SK-N-SH (cell line): ENCODE data around the gene EME2.

Experiments
- NFIC ChIP-seq: IDR thresholded peaks from 2 replicates; pipeline ENCODE4 v1.4.0; 2012; ENCODE audit warnings: borderline replicate concordance
- NRF1 ChIP-seq: IDR thresholded peaks from 2 replicates; pipeline ENCODE4 v1.6.1; 2012; ENCODE audit warnings: low read depth, mild to moderate bottlenecking, low read length
- PBX3 ChIP-seq: IDR thresholded peaks from 2 replicates; pipeline ENCODE4; 2012
- TF ChIP-seq, protein P1 (sequence below): fragments of 200-600 bp; sonication (generic); IDR thresholded peaks from 2 replicates; pipeline ENCODE4 v1.6.1; 2017; ENCODE audit warnings: antibody characterized with exemption, mild to moderate bottlenecking, moderate library complexity
- TF ChIP-seq, protein P2 (sequence below): fragments of 150-350 bp; IDR thresholded peaks from 2 replicates; pipeline ENCODE4 v1.6.1; 2017; ENCODE audit warnings: antibody characterized with exemption, low read length, low read depth, borderline replicate concordance

DNA sequence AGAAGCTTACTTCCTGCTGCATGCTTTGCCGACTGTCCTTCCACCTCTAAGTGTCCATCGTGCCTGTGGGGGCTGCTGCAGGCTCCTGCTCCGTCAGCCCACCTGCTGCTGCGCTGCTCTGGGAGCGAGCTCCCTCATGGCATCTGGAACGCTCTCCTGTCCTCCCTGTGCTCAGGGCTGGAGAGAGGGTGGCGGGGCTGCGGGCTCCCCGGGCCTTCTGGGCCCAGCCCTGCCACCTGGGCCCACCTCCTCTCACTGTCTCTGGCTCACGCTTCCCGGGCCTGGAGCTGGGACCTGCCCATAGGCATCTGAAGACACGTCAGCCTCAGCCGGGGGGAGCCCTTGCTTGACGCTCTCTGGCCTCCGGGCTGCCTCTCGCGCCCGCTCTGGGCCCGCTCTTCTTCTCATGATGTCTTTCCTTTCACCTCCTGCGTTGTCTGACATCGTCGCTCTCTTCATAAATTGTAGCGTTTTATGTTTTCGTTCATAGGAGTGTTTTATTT lies 28.2 kb upstream of the EME2 start:
- no peak for TF ChIP-seq NRF1
- TF ChIP-seq, protein P1, sequence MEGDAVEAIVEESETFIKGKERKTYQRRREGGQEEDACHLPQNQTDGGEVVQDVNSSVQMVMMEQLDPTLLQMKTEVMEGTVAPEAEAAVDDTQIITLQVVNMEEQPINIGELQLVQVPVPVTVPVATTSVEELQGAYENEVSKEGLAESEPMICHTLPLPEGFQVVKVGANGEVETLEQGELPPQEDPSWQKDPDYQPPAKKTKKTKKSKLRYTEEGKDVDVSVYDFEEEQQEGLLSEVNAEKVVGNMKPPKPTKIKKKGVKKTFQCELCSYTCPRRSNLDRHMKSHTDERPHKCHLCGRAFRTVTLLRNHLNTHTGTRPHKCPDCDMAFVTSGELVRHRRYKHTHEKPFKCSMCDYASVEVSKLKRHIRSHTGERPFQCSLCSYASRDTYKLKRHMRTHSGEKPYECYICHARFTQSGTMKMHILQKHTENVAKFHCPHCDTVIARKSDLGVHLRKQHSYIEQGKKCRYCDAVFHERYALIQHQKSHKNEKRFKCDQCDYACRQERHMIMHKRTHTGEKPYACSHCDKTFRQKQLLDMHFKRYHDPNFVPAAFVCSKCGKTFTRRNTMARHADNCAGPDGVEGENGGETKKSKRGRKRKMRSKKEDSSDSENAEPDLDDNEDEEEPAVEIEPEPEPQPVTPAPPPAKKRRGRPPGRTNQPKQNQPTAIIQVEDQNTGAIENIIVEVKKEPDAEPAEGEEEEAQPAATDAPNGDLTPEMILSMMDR, result no peak
- TF ChIP-seq NFIC, result no peak
- no peak for TF ChIP-seq PBX3
- TF ChIP-seq, protein P2, sequence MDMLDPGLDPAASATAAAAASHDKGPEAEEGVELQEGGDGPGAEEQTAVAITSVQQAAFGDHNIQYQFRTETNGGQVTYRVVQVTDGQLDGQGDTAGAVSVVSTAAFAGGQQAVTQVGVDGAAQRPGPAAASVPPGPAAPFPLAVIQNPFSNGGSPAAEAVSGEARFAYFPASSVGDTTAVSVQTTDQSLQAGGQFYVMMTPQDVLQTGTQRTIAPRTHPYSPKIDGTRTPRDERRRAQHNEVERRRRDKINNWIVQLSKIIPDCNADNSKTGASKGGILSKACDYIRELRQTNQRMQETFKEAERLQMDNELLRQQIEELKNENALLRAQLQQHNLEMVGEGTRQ, result no peak
